ENCODE measurements around the gene TRAF2.

GRCh38 chr9:136907011-136907914 lies 20.9 kb downstream of the TRAF2 start:
- TF ChIP-seq CTCF (IDR thresholded peaks at IDR 0.05; ENCODE audit: low read length) (no peak), EZH2 (IDR thresholded peaks at IDR 0.05; ENCODE audit: borderline replicate concordance, low read length) (no peak)
